ENCODE data around the gene EMID1. TPM values are rescaled to one million over a fixed set of nuclear protein-coding genes. Genes with fewer than 3 reads are reported as not detected.

EMID1 gene
- total RNA-seq, 1 donor from 2014 or later = 10.4 TPM

GRCh38 chr22:29187831-29188230 lies 17.9 kb upstream of the EMID1 start:
- Mint-ChIP-seq H3K27me3 (ENCODE audit: low read depth) (no peaks in the 10 kb centered on the region), H3K27ac (ENCODE audit: unreplicated experiment) (no peak overlapping the region), H3K4me3 (no peak overlapping the region), H3K4me1 (peaks cover 12% of the 10 kb centered on the region), H3K9me3 (no peaks in the 10 kb centered on the region), H3K36me3 (ENCODE audit: low read depth) (no peaks in the 10 kb centered on the region)
- TF ChIP-seq, protein P1, sequence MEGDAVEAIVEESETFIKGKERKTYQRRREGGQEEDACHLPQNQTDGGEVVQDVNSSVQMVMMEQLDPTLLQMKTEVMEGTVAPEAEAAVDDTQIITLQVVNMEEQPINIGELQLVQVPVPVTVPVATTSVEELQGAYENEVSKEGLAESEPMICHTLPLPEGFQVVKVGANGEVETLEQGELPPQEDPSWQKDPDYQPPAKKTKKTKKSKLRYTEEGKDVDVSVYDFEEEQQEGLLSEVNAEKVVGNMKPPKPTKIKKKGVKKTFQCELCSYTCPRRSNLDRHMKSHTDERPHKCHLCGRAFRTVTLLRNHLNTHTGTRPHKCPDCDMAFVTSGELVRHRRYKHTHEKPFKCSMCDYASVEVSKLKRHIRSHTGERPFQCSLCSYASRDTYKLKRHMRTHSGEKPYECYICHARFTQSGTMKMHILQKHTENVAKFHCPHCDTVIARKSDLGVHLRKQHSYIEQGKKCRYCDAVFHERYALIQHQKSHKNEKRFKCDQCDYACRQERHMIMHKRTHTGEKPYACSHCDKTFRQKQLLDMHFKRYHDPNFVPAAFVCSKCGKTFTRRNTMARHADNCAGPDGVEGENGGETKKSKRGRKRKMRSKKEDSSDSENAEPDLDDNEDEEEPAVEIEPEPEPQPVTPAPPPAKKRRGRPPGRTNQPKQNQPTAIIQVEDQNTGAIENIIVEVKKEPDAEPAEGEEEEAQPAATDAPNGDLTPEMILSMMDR (conservative IDR thresholded peaks at IDR 0.05) = no peak
- DNase-seq (ENCODE audit: low read depth, low spot score) = no peak

- no peak overlapping the region for H3K4me3 Mint-ChIP-seq
- H3K36me3 Mint-ChIP-seq (ENCODE audit: low read depth) = no peaks in the 10 kb centered on the region
- H3K27ac Mint-ChIP-seq (ENCODE audit: unreplicated experiment) = no peak overlapping the region
- TF ChIP-seq, protein P1 (conservative IDR thresholded peaks at IDR 0.05) = no peak
- H3K9me3 Mint-ChIP-seq = no peaks in the 10 kb centered on the region
- no peak for DNase-seq (ENCODE audit: low read depth, low spot score)
- peaks cover 7% of the 10 kb centered on the region for H3K4me1 Mint-ChIP-seq
- no peaks in the 10 kb centered on the region for H3K27me3 Mint-ChIP-seq (ENCODE audit: low read depth)
Measured at GRCh38 chr22:29190051-29190450, 15.6 kb upstream of the EMID1 start.

- H3K4me3 Mint-ChIP-seq = no peak overlapping the region
- H3K9me3 Mint-ChIP-seq = no peaks in the 10 kb centered on the region
- no peak overlapping the region for H3K27ac Mint-ChIP-seq (ENCODE audit: unreplicated experiment)
- H3K27me3 Mint-ChIP-seq (ENCODE audit: low read depth) = no peaks in the 10 kb centered on the region
- H3K4me1 Mint-ChIP-seq = peaks cover 14% of the 10 kb centered on the region
- TF ChIP-seq, protein P1 (conservative IDR thresholded peaks at IDR 0.05) = no peak
- no peak for DNase-seq (ENCODE audit: low read depth, low spot score)
- no peaks in the 10 kb centered on the region for H3K36me3 Mint-ChIP-seq (ENCODE audit: low read depth)
Measured at GRCh38 chr22:29190918-29191317, 14.8 kb upstream of the EMID1 start.

- Mint-ChIP-seq H3K27ac (ENCODE audit: unreplicated experiment) (no peak overlapping the region), H3K4me3 (no peak overlapping the region), H3K9me3 (no peaks in the 10 kb centered on the region), H3K36me3 (ENCODE audit: low read depth) (no peaks in the 10 kb centered on the region), H3K4me1 (peaks cover 19% of the 10 kb centered on the region), H3K27me3 (ENCODE audit: low read depth) (no peaks in the 10 kb centered on the region)
- DNase-seq (ENCODE audit: low read depth, low spot score) = no peak
- TF ChIP-seq, protein P1 (conservative IDR thresholded peaks at IDR 0.05) = no peak
Measured at GRCh38 chr22:29193021-29193420, 12.7 kb upstream of the EMID1 start.

- TF ChIP-seq, protein P1 (conservative IDR thresholded peaks at IDR 0.05) = peak; percentile 48
- Mint-ChIP-seq H3K36me3 (ENCODE audit: low read depth) (no peaks in the 10 kb centered on the region), H3K4me1 (peaks cover 19% of the 10 kb centered on the region), H3K27me3 (ENCODE audit: low read depth) (no peaks in the 10 kb centered on the region), H3K9me3 (no peaks in the 10 kb centered on the region), H3K27ac (ENCODE audit: unreplicated experiment) (no peak overlapping the region), H3K4me3 (no peak overlapping the region)
- no peak for DNase-seq (ENCODE audit: low read depth, low spot score)
Measured at GRCh38 chr22:29194184-29194583, 11.5 kb upstream of the EMID1 start.
